CD8-positive, alpha-beta memory T cell (primary cell): Measurements from ENCODE around the gene MEIOSIN. TPM values are rescaled to one million over a fixed set of nuclear protein-coding genes. Genes with fewer than 3 reads are reported as not detected.

Source experiments
- CTCF ChIA-PET: fragments of 350-600 bp; sonication (Branson Sonifier 250); formaldehyde crosslinking; loops from one replicate; lab custom pipeline; 2021; ENCODE audit warnings: antibody characterized with exemption; lab: Charles Lee
- POLR2A ChIA-PET: fragments of 350-600 bp; sonication (Branson Sonifier 250); formaldehyde crosslinking; loops from one replicate; lab custom pipeline; 2021; ENCODE audit warnings: antibody characterized with exemption; lab: Charles Lee
- DNase-seq, 5 donors: peaks; one replicate each; pipeline versions ENCODE4 v3.0.0 to v3.0.0-alpha.2; 2020 to 2022; ENCODE audit warnings: mixed read lengths in 1 of 5
- H3K27ac ChIP-seq: one replicate; pipeline ENCODE4 v1.7.0; 2013; ENCODE audit warnings: low read depth, mild to moderate bottlenecking, low read length, moderate library complexity
- H3K27me3 ChIP-seq: 2 replicates; pipeline ENCODE4 v1.7.0; 2013; ENCODE audit warnings: low read length, mild to moderate bottlenecking; ENCODE audit not compliant: insufficient read depth, poor library complexity, severe bottlenecking
- H3K36me3 ChIP-seq: 2 replicates; pipeline ENCODE4 v1.7.0; 2013; ENCODE audit warnings: mild to moderate bottlenecking, low read length, moderate library complexity; ENCODE audit not compliant: insufficient read depth
- H3K4me1 ChIP-seq: 2 replicates; pipeline ENCODE4 v1.7.0; 2013; ENCODE audit warnings: mild to moderate bottlenecking, low read length, moderate library complexity; ENCODE audit not compliant: insufficient read depth
- H3K4me3 ChIP-seq: 2 replicates; pipeline ENCODE4 v1.7.0; 2013; ENCODE audit warnings: mild to moderate bottlenecking, low read length
- H3K9me3 ChIP-seq: 2 replicates; pipeline ENCODE4 v1.7.0; 2013; ENCODE audit warnings: mild to moderate bottlenecking, low read length
- H3K27ac Mint-ChIP-seq, 8 donors: one replicate each; pipeline ENCODE4 v1.8.0; 2020 to 2021; ENCODE audit warnings: mixed read lengths in 8 of 8, mild to moderate bottlenecking in 6 of 8, inconsistent platforms in 3 of 8, moderate library complexity in 3 of 8
- H3K27me3 Mint-ChIP-seq, 2 donors: one replicate each; pipeline ENCODE4 v1.8.0; 2020 to 2021; ENCODE audit warnings: mixed read lengths in 2 of 2, mild to moderate bottlenecking in 1 of 2, moderate library complexity in 1 of 2
- H3K36me3 Mint-ChIP-seq, 3 donors: one replicate each; pipeline ENCODE4 v1.8.0; 2020 to 2021; ENCODE audit warnings: mixed read lengths in 3 of 3, inconsistent platforms in 1 of 3, mild to moderate bottlenecking in 1 of 3
- H3K4me1 Mint-ChIP-seq, 3 donors: one replicate each; pipeline ENCODE4 v1.8.0; 2020 to 2021; ENCODE audit warnings: mixed read lengths in 3 of 3, inconsistent platforms in 1 of 3, mild to moderate bottlenecking in 1 of 3
- H3K4me3 Mint-ChIP-seq, 7 donors: one replicate each; pipeline ENCODE4 v1.8.0; 2020 to 2021; ENCODE audit warnings: mixed read lengths in 7 of 7, mild to moderate bottlenecking in 6 of 7, moderate library complexity in 4 of 7, inconsistent platforms in 2 of 7
- H3K9me3 Mint-ChIP-seq, 5 donors: one replicate each; pipeline ENCODE4 v1.8.0; 2020 to 2022; ENCODE audit warnings: mixed read lengths in 5 of 5, mild to moderate bottlenecking in 3 of 5, moderate library complexity in 2 of 5, inconsistent platforms in 1 of 5
- polyA plus RNA-seq: library from polyadenylated mRNA; unstranded; fragments of 300-500 nt; fragmentation: Illumina TruSeq; gene quantifications from one replicate; pipeline ENCODE4 v1.2.3, GENCODE V29; 2021
- total RNA-seq, 2 experiments: library from RNA; stranded (reverse); gene quantifications; one replicate each; pipeline ENCODE4 v1.2.3, GENCODE V29; 2021

Gene MEIOSIN
- total and polyA plus RNA-seq, 3 experiments from 2014 or later: not detected

DNA sequence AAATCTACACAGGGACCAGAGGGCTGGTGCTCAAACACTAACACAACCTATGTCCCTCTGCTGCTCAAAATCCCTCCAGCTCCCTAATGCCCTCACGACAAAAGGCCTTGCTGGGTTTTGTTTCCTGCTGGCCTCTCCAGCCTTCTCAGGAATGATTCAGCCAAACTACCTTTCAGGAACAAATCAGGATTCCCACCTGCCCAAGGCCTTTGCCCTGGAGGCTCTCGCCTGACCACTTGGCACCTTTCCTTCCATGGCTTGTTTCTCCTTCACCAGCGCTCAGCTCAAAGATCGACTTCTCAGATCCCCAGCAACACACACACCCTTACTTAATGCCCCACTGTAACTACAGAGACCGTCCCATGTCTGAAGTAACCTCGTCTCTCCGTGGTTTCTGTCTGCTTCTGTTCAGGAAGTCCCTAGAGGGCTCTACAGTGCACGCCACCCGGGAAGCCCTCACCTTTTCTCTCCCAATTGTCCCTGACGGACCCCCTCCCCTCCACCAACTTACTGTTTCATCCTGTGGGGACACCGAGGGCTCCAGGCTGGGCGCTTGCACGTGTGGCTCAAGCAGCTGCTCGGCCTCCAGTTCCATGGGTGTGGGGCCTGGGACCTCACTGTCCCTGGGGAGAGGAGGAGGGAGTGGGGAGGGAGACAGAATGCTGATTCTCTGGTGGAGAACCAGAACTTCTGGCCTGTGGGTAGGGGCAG is 39.0 kb downstream of the MEIOSIN start:
- Histone ChIP-seq H3K9me3 (no peaks in the 10 kb centered on the region), H3K4me3 (no peak overlapping the region), H3K4me1 (no peaks in the 10 kb centered on the region), H3K27me3 (no peaks in the 10 kb centered on the region), H3K36me3 (no peaks in the 10 kb centered on the region), H3K27ac (no peak overlapping the region)
- Mint-ChIP-seq H3K9me3 (no peaks in the 10 kb centered on the region), H3K36me3 (peaks cover 2 to 19% (median 7%) of the 10 kb centered on the region in 3 donors), H3K4me3 (peak overlapping the region in 4 of 7 donors; percentile 2 to 39 (median 23)), H3K27ac (peak overlapping the region in 1 of 8 donors; percentile 2), H3K4me1 (peaks cover 7 to 29% (median 12%) of the 10 kb centered on the region in 3 donors), H3K27me3 (peaks cover 0 to 2% of the 10 kb centered on the region in 2 donors)
- ChIA-PET POLR2A (interaction anchor here (4.2 kb wide), 1 partner anchor 27 kb away, joined by 36 read pairs; no protein-coding TSS in a partner anchor), CTCF (interaction anchor here (1.1 to 2.6 kb wide), 3 partner anchors 20 to 91 kb away, joined by 3 to 23 read pairs (median 4); partner anchors contain the start of gene DMWD)
- no peak for DNase-seq

DNA sequence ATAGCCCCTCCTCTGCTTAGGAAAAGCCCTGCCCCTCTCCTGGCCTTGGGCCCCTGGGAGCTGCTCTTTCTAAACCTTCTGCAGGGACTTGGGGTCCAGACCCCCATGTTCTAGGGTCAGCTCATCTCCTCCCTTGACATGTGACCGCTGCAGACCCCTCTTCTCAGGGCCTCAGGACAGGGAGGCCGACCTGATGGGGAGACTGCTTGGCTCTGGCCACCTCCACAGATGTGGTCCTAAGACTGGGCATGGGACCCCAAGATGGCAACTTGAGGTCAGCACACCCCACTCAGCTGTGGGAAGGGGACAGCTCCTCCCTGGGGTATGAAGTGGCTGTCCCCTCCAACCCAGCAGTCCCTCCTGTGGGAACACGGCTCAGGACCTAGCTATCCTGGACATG is 39.7 kb downstream of the MEIOSIN start:
- peaks cover 7 to 29% (median 12%) of the 10 kb centered on the region in 3 donors for H3K4me1 Mint-ChIP-seq
- H3K36me3 ChIP-seq: no peaks in the 10 kb centered on the region
- ChIA-PET POLR2A (no interaction called here), CTCF (interaction anchor here (0.6 to 2.6 kb wide), 4 partner anchors 24 to 92 kb away, joined by 3 to 23 read pairs (median 3); partner anchors contain the start of gene QPCTL)
- H3K9me3 Mint-ChIP-seq: no peaks in the 10 kb centered on the region
- H3K9me3 ChIP-seq: no peaks in the 10 kb centered on the region
- H3K4me3 Mint-ChIP-seq: no peak overlapping the region
- H3K27me3 Mint-ChIP-seq: peaks cover 0 to 2% of the 10 kb centered on the region in 2 donors
- no peaks in the 10 kb centered on the region for H3K27me3 ChIP-seq
- no peak for DNase-seq
- H3K36me3 Mint-ChIP-seq: peaks cover 2 to 24% (median 7%) of the 10 kb centered on the region in 3 donors
- no peak overlapping the region for H3K4me3 ChIP-seq
- no peak overlapping the region for H3K27ac Mint-ChIP-seq
- H3K4me1 ChIP-seq: no peaks in the 10 kb centered on the region
- no peak overlapping the region for H3K27ac ChIP-seq

- no peak overlapping the region for H3K27ac Mint-ChIP-seq
- Histone ChIP-seq H3K9me3 (no peaks in the 10 kb centered on the region), H3K4me1 (peaks cover under 1% of the 10 kb centered on the region), H3K27ac (no peak overlapping the region), H3K4me3 (no peak overlapping the region), H3K27me3 (no peaks in the 10 kb centered on the region), H3K36me3 (no peaks in the 10 kb centered on the region)
- H3K4me3 Mint-ChIP-seq: no peak overlapping the region
- DNase-seq: no peak
- ChIA-PET CTCF (interaction anchor here (0.6 to 2.6 kb wide), 3 partner anchors 24 to 81 kb away, joined by 3 to 23 read pairs (median 3); partner anchors contain the start of gene QPCTL), POLR2A (interaction anchor here (0.7 kb wide), 1 partner anchor 90 kb away, joined by 4 read pairs; no protein-coding TSS in a partner anchor)
- peaks cover 2 to 25% (median 7%) of the 10 kb centered on the region in 3 donors for H3K36me3 Mint-ChIP-seq
- H3K9me3 Mint-ChIP-seq: no peaks in the 10 kb centered on the region
- peaks cover 0 to 2% of the 10 kb centered on the region in 2 donors for H3K27me3 Mint-ChIP-seq
- peaks cover 8 to 26% (median 12%) of the 10 kb centered on the region in 3 donors for H3K4me1 Mint-ChIP-seq
Observed at GRCh38 chr19:45773384-45773783, 40.1 kb downstream of the MEIOSIN start.

DNA sequence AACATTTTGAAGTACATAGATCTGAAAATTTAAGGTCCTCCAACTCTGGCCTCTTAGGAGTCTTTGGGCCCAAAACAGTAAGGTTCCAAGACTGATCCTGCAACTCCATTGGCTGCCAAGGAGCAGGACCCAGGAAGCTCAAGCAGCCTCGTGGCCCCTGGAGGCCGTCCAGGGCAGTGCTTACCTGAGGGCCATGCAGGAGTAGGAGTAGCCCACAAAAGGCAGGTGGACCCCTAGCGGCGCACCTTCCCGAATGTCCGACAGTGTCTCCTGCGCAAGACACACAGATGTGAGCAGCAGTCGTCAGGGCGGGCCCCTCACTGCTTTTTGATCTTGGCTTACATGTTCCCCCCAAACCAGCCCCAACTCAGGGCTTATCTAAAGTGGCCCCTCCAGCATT is 41.5 kb downstream of the MEIOSIN start:
- DNase-seq: no peak
- CTCF ChIA-PET: interaction anchor here (2.6 kb wide), 1 partner anchor 25 kb away, joined by 23 read pairs; no protein-coding TSS in a partner anchor
- no peak overlapping the region for H3K4me3 ChIP-seq
- H3K27ac Mint-ChIP-seq: no peak overlapping the region
- H3K27me3 ChIP-seq: peaks cover 2% of the 10 kb centered on the region
- peaks cover 2 to 31% (median 14%) of the 10 kb centered on the region in 3 donors for H3K36me3 Mint-ChIP-seq
- H3K4me3 Mint-ChIP-seq: no peak overlapping the region
- no peaks in the 10 kb centered on the region for H3K9me3 ChIP-seq
- H3K36me3 ChIP-seq: no peaks in the 10 kb centered on the region
- POLR2A ChIA-PET: interaction anchor here (0.6 kb wide), 1 partner anchor 1207 kb away, joined by 4 read pairs; no protein-coding TSS in a partner anchor
- no peaks in the 10 kb centered on the region for H3K9me3 Mint-ChIP-seq
- H3K4me1 Mint-ChIP-seq: peaks cover 19 to 34% (median 22%) of the 10 kb centered on the region in 3 donors
- peaks cover 13% of the 10 kb centered on the region for H3K4me1 ChIP-seq
- peaks cover 4 to 10% of the 10 kb centered on the region in 2 donors for H3K27me3 Mint-ChIP-seq
- H3K27ac ChIP-seq: no peak overlapping the region

DNA sequence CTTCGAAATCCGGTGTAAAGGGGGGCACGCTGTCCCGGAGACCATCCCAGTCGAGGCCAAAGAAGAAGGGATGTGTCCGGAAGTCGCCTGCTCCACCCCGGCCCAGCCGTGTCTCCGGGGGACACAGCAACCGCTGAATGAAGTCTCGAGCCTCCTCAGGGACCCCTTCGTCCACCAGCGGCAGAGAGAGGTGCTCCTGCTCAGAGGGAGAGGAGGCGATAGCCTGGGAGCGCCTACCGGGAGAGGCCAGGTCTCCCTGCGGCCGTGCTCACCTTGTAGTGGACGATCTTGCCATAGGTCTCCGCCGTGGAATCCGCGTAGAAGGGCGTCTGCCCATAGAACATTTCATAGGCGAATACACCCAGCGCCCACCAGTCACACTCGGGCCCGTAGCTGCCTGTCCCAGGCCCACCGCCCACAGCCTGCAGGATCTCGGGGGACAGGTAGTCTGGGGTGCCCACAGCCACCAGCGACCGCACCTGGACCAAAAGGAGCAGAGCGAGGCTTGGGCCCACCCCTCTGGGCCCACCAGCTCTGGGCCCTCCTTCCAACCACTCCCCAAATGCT is 44.2 kb downstream of the MEIOSIN start:
- DNase-seq: no peak
- ChIA-PET POLR2A (no interaction called here), CTCF (interaction anchor here (1.4 kb wide), 1 partner anchor 22 kb away, joined by 4 read pairs; no protein-coding TSS in a partner anchor)
- peaks cover 20% of the 10 kb centered on the region for H3K4me1 ChIP-seq
- H3K36me3 ChIP-seq: no peaks in the 10 kb centered on the region
- H3K36me3 Mint-ChIP-seq: peaks cover 2 to 29% (median 14%) of the 10 kb centered on the region in 3 donors
- H3K4me1 Mint-ChIP-seq: peaks cover 18 to 24% (median 18%) of the 10 kb centered on the region in 3 donors
- H3K9me3 ChIP-seq: no peaks in the 10 kb centered on the region
- no peaks in the 10 kb centered on the region for H3K9me3 Mint-ChIP-seq
- H3K27ac ChIP-seq: no peak overlapping the region
- H3K27me3 Mint-ChIP-seq: peaks cover 11 to 21% of the 10 kb centered on the region in 2 donors
- no peak overlapping the region for H3K4me3 Mint-ChIP-seq
- no peak overlapping the region for H3K27ac Mint-ChIP-seq
- H3K4me3 ChIP-seq: no peak overlapping the region
- peaks cover 5% of the 10 kb centered on the region for H3K27me3 ChIP-seq

DNA sequence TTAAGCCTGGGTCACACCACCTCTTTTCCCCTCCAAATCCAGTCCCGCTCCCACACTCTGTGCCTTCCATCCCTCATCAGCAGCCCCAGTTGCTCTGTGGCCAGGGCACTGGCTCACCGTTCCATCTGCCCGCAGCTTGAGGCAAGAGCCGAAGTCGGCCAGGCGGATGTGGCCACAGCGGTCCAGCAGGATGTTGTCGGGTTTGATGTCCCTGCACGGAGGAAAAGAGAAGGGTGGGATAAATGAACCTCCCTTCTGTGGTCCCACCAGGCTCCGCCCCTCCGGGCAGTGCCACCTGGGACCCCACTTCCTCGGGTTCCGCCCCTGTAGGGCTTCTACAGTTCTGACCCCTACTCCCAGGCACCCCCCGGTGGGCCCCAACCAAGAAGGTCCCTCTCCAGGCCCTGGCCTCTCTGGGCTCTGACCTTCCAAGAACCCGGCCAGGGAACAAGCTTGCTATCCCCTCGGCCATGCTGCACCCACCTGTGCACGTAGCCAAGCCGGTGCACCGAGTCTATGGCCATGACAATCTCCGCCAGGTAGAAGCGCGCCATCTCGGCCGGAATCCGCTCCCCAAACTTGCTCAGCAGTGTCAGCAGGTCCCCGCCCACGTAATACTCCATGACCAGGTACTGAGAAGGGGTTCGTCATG is 44.9 kb downstream of the MEIOSIN start:
- H3K27me3 ChIP-seq: peaks cover 5% of the 10 kb centered on the region

More for the DNA sequence above, 44.9 kb downstream of the MEIOSIN start:
- peaks cover 2 to 29% (median 14%) of the 10 kb centered on the region in 3 donors for H3K36me3 Mint-ChIP-seq
- no peak overlapping the region for H3K27ac ChIP-seq
- no peak overlapping the region for H3K27ac Mint-ChIP-seq
- no peaks in the 10 kb centered on the region for H3K9me3 ChIP-seq
- H3K9me3 Mint-ChIP-seq: no peaks in the 10 kb centered on the region
- ChIA-PET POLR2A (no interaction called here), CTCF (interaction anchor here (1.5 to 2.4 kb wide), 2 partner anchors 8 to 39 kb away, joined by 5 to 15 read pairs; partner anchors contain the start of gene SIX5)
- H3K4me1 Mint-ChIP-seq: peaks cover 18 to 24% (median 18%) of the 10 kb centered on the region in 3 donors
- H3K4me1 ChIP-seq: peaks cover 20% of the 10 kb centered on the region
- no peak overlapping the region for H3K4me3 ChIP-seq
- peaks cover 11 to 21% of the 10 kb centered on the region in 2 donors for H3K27me3 Mint-ChIP-seq
- H3K36me3 ChIP-seq: no peaks in the 10 kb centered on the region
- peak overlapping the region in 2 of 7 donors; percentile 82 to 84 for H3K4me3 Mint-ChIP-seq
- DNase-seq: no peak
